Astrocyte (in vitro differentiated cells and primary cell): ENCODE data around the gene CPA4. TPM values are rescaled to one million over a fixed set of nuclear protein-coding genes. Genes with fewer than 3 reads are reported as not detected.

ENCODE experiments used
- DNase-seq: peaks from one replicate; pipeline ENCODE4 v3.0.0-alpha.2; 2010; ENCODE audit warnings: low read depth
- FAIRE-seq: peaks from 2 replicates; lab custom pipeline; 2011; peaks lifted over from hg19 to GRCh38; lab: Jason Lieb, UNC
- H2AFZ ChIP-seq: 2 replicates; pipeline ENCODE4 v1.6.0; 2012; ENCODE audit warnings: low read depth, low read length, inconsistent platforms
- H3K27ac ChIP-seq: 2 replicates; pipeline ENCODE4 v1.5.1; 2011; ENCODE audit warnings: low read depth, low read length, inconsistent platforms
- H3K27me3 ChIP-seq: 2 replicates; pipeline ENCODE4 v1.6.0; 2011; ENCODE audit warnings: low read length, inconsistent platforms; ENCODE audit not compliant: insufficient read depth
- H3K36me3 ChIP-seq: 2 replicates; pipeline ENCODE4 v1.5.1; 2011; ENCODE audit warnings: low read length, inconsistent platforms; ENCODE audit not compliant: insufficient read depth
- H3K4me1 ChIP-seq: 2 replicates; pipeline ENCODE4 v1.5.1; 2011; ENCODE audit warnings: low read length, inconsistent platforms; ENCODE audit not compliant: insufficient read depth
- H3K4me2 ChIP-seq: 2 replicates; pipeline ENCODE4 v1.6.0; 2012; ENCODE audit warnings: low read length, inconsistent platforms
- H3K4me3 ChIP-seq: 2 replicates; pipeline ENCODE4 v1.5.1; 2011; ENCODE audit warnings: low read depth, mild to moderate bottlenecking, low read length, inconsistent platforms; ENCODE audit not compliant: insufficient read depth
- H3K79me2 ChIP-seq: 2 replicates; pipeline ENCODE4 v1.6.0; 2012; ENCODE audit warnings: mild to moderate bottlenecking, low read length, inconsistent platforms; ENCODE audit not compliant: insufficient read depth
- H3K9ac ChIP-seq: 2 replicates; pipeline ENCODE4 v1.6.0; 2012; ENCODE audit warnings: mild to moderate bottlenecking, low read length, inconsistent platforms
- H3K9me3 ChIP-seq: 2 replicates; pipeline ENCODE4 v1.5.1; 2012; ENCODE audit warnings: low read depth, mild to moderate bottlenecking, low read length, inconsistent platforms; ENCODE audit not compliant: insufficient read depth
- H4K20me1 ChIP-seq: 2 replicates; pipeline ENCODE4 v1.6.0; 2012; ENCODE audit warnings: low read length, inconsistent platforms; ENCODE audit not compliant: insufficient read depth
- H3K27ac Mint-ChIP-seq: one replicate; pipeline ENCODE4 v1.8.0; 2021; ENCODE audit warnings: mild to moderate bottlenecking, mixed read lengths; ENCODE audit not compliant: unreplicated experiment
- H3K27me3 Mint-ChIP-seq: one replicate; pipeline ENCODE4 v1.8.0; 2021; ENCODE audit warnings: low read depth, mixed read lengths; ENCODE audit not compliant: unreplicated experiment
- H3K36me3 Mint-ChIP-seq: one replicate; pipeline ENCODE4 v1.8.0; 2021; ENCODE audit warnings: low read depth, mixed read lengths; ENCODE audit not compliant: unreplicated experiment
- H3K4me1 Mint-ChIP-seq: one replicate; pipeline ENCODE4 v1.8.0; 2021; ENCODE audit warnings: low read depth, mixed read lengths; ENCODE audit not compliant: unreplicated experiment
- H3K4me3 Mint-ChIP-seq: one replicate; pipeline ENCODE4 v1.8.0; 2021; ENCODE audit warnings: mild to moderate bottlenecking, moderate library complexity, mixed read lengths; ENCODE audit not compliant: unreplicated experiment
- H3K9me3 Mint-ChIP-seq: one replicate; pipeline ENCODE4 v1.8.0; 2021; ENCODE audit warnings: mild to moderate bottlenecking, mixed read lengths; ENCODE audit not compliant: unreplicated experiment
- CTCF ChIP-seq: IDR thresholded peaks from 2 replicates; pipeline ENCODE4 v1.5.1; 2011; ENCODE audit warnings: low read depth, mild to moderate bottlenecking, inconsistent platforms, low read length, moderate library complexity; ENCODE audit not compliant: insufficient read depth
- EZH2 ChIP-seq: IDR thresholded peaks from 2 replicates; pipeline ENCODE4 v1.6.1; 2012; ENCODE audit warnings: mild to moderate bottlenecking, low read length, inconsistent platforms; ENCODE audit not compliant: insufficient read depth
- total RNA-seq: library from RNA; stranded (reverse); gene quantifications from 2 replicates; pipeline ENCODE4 v1.2.1, GENCODE V29; 2021

Gene CPA4
- total RNA-seq, 1 donor from 2014 or later, result 111 TPM

DNA sequence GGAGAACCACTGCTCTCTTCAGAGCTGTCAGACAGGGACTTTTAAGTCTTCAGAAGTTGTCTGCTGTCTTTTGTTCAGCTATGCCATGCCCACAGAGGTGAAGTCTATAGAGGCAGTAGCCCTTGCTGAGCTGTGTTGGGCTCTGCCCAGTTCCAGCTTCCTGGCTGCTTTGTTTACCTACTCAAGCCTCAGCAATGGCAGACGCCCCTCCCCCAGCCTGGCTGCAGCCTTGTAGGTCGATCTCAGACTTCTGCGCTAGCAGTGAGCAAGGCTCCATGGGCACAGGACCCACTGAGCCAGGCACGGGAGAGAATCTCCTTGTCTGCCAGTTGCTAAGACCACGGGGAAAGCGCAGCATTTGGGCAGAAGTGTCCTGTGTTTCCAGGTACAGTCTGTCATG lies 38.4 kb upstream of the CPA4 start:
- Histone ChIP-seq H3K36me3 (no peaks in the 10 kb centered on the region), H3K79me2 (no peaks in the 10 kb centered on the region), H3K4me2 (no peak overlapping the region), H3K4me3 (no peak overlapping the region), H2AFZ (no peak overlapping the region), H3K9me3 (peaks cover 4% of the 10 kb centered on the region), H4K20me1 (no peaks in the 10 kb centered on the region), H3K9ac (no peak overlapping the region), H3K27me3 (no peaks in the 10 kb centered on the region), H3K4me1 (no peaks in the 10 kb centered on the region), H3K27ac (no peak overlapping the region)
- no peak for DNase-seq
- Mint-ChIP-seq H3K4me1 (no peaks in the 10 kb centered on the region), H3K9me3 (peaks cover 29% of the 10 kb centered on the region), H3K36me3 (peaks cover 2% of the 10 kb centered on the region), H3K4me3 (no peak overlapping the region), H3K27ac (no peak overlapping the region), H3K27me3 (peaks cover 5% of the 10 kb centered on the region)
- TF ChIP-seq EZH2 (no peak), CTCF (no peak)
- no peak for FAIRE-seq

DNA sequence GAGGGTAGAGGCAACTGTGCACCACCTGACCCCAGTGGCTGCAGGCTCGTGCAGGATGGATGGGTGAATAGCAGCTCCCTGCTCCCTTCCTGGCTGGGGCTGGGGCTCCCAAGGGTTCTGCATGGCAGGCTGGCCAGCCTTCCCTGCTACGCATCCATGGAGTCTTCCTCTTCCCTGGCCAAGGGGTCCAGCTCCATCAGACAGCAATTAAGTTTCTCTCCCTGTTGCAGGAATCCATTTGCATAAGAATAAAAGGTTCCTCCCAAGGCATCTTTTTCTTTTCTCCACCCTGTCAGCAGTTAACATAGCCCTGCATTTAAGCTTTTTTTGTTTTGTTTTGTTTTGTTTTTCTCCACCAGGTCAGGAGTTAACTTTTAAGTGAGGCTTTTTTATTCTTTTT lies 36.3 kb upstream of the CPA4 start:
- Histone ChIP-seq H3K4me3 (no peak overlapping the region), H3K27ac (no peak overlapping the region), H3K27me3 (no peaks in the 10 kb centered on the region), H3K9ac (no peak overlapping the region), H3K4me2 (no peak overlapping the region), H2AFZ (no peak overlapping the region), H4K20me1 (no peaks in the 10 kb centered on the region), H3K79me2 (no peaks in the 10 kb centered on the region), H3K36me3 (no peaks in the 10 kb centered on the region), H3K9me3 (peaks cover 12% of the 10 kb centered on the region), H3K4me1 (no peaks in the 10 kb centered on the region)
- Mint-ChIP-seq H3K36me3 (peaks cover 2% of the 10 kb centered on the region), H3K9me3 (peaks cover 25% of the 10 kb centered on the region), H3K4me1 (no peaks in the 10 kb centered on the region), H3K27me3 (peaks cover 4% of the 10 kb centered on the region), H3K27ac (no peak overlapping the region), H3K4me3 (no peak overlapping the region)
- TF ChIP-seq CTCF (no peak), EZH2 (no peak)
- no peak for DNase-seq
- no peak for FAIRE-seq

DNA sequence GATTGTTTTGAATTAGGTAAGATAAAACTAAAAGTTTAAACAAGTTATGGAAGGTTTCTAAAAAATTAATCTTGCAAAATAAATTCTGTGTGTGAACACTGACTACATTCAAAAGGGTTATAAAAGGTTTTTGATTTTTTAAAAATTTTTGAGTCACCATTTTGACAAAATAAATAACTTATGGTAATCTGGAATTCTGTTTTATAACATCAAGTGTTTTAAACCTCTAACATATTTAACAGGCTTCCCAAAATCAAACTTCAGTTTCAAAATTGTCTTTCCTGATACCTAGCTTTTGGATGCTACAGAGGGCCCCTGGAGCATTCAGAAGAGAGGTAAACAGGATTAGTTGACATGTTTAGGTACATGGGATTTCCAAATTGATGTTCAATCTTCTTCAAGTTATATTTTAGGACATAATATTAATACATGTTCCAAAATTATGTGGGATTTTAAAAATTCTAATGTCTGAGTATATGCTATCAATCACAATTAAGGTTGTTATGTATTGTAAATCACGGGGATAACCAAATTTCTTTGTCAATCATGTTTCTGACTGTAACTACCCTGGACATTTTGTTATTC lies 34.4 kb upstream of the CPA4 start:
- no peak overlapping the region for H3K9ac ChIP-seq
- H3K27ac Mint-ChIP-seq, result no peak overlapping the region
- H3K36me3 ChIP-seq, result no peaks in the 10 kb centered on the region
- FAIRE-seq (no peak), DNase-seq (no peak)
- no peak for TF ChIP-seq CTCF
- TF ChIP-seq EZH2, result no peak
- H3K4me1 Mint-ChIP-seq, result no peaks in the 10 kb centered on the region
- no peak overlapping the region for H3K4me3 ChIP-seq
- H3K36me3 Mint-ChIP-seq, result peaks cover 2% of the 10 kb centered on the region
- no peaks in the 10 kb centered on the region for H3K27me3 ChIP-seq
- H3K79me2 ChIP-seq, result no peaks in the 10 kb centered on the region
- H3K9me3 Mint-ChIP-seq, result peaks cover 19% of the 10 kb centered on the region
- H2AFZ ChIP-seq, result no peak overlapping the region
- H3K4me1 ChIP-seq, result no peaks in the 10 kb centered on the region
- H3K4me2 ChIP-seq, result no peak overlapping the region
- no peaks in the 10 kb centered on the region for H4K20me1 ChIP-seq
- H3K4me3 Mint-ChIP-seq, result no peak overlapping the region
- peaks cover 2% of the 10 kb centered on the region for H3K27me3 Mint-ChIP-seq
- no peak overlapping the region for H3K27ac ChIP-seq
- peaks cover 12% of the 10 kb centered on the region for H3K9me3 ChIP-seq
